GM18505 (cell line): ENCODE data around the gene CACNB4.
"Not testable (repeated sequence)": the region's sequence is repeated elsewhere in the genome, so short reads cannot be mapped to it uniquely, and the experiment has no call there.

Experiments used
- ATAC-seq: cut with Tn5 transposase; IDR thresholded peaks from one replicate; pipeline ENCODE4 v1.9.1; 2021; ENCODE audit not compliant: unreplicated experiment
- POLR2A ChIP-seq: IDR thresholded peaks from 4 replicates; pipeline ENCODE4 v1.6.1; 2011; ENCODE audit warnings: borderline replicate concordance; ENCODE audit not compliant: insufficient read depth, insufficient read length; ENCODE audit errors: extremely low read depth

CACNB4 gene

GRCh38 chr2:152099367-152100050 is 665 bp upstream of the CACNB4 start:
- no peak for ATAC-seq
- TF ChIP-seq POLR2A = no peak

- no peak for ATAC-seq
- TF ChIP-seq POLR2A = no peak
Observed at GRCh38 chr2:152097801-152098495, 896 bp downstream of the CACNB4 start.

- TF ChIP-seq POLR2A = no peak
- no peak for ATAC-seq
Observed at GRCh38 chr2:152097290-152097800, 1.5 kb downstream of the CACNB4 start.

- no peak for ATAC-seq
- no peak for TF ChIP-seq POLR2A
Observed at GRCh38 chr2:152095146-152095545, 3.7 kb downstream of the CACNB4 start.

- ATAC-seq = no peak
- TF ChIP-seq POLR2A = no peak
Observed at GRCh38 chr2:152094014-152094413, 4.8 kb downstream of the CACNB4 start.

GRCh38 chr2:152093464-152093863 is 5.4 kb downstream of the CACNB4 start:
- no peak for ATAC-seq
- TF ChIP-seq POLR2A = no peak

- no peak for TF ChIP-seq POLR2A
- ATAC-seq = no peak
Observed at GRCh38 chr2:152092095-152092494, 6.7 kb downstream of the CACNB4 start.

GRCh38 chr2:152090726-152091125 is 8.1 kb downstream of the CACNB4 start:
- ATAC-seq = not testable (repeated sequence)

- ATAC-seq = no peak
- TF ChIP-seq POLR2A = no peak
Observed at GRCh38 chr2:152089238-152089637, 9.6 kb downstream of the CACNB4 start.

GRCh38 chr2:152088006-152088405 is 10.8 kb downstream of the CACNB4 start:
- no peak for ATAC-seq

GRCh38 chr2:152086231-152086630 is 12.6 kb downstream of the CACNB4 start:
- no peak for TF ChIP-seq POLR2A
- no peak for ATAC-seq

More at GRCh38 chr2:152088006-152088405, 10.8 kb downstream of the CACNB4 start:
- TF ChIP-seq POLR2A = no peak

GRCh38 chr2:152084076-152084475 is 14.8 kb downstream of the CACNB4 start:
- no peak for TF ChIP-seq POLR2A
- ATAC-seq = no peak

- no peak for ATAC-seq
- TF ChIP-seq POLR2A = no peak
Observed at GRCh38 chr2:152083202-152083875, 15.5 kb downstream of the CACNB4 start.

- no peak for TF ChIP-seq POLR2A
- no peak for ATAC-seq
Observed at GRCh38 chr2:152078662-152079061, 20.2 kb downstream of the CACNB4 start.

- TF ChIP-seq POLR2A = no peak
- no peak for ATAC-seq
Observed at GRCh38 chr2:152078023-152078422, 20.8 kb downstream of the CACNB4 start.
